Skeletal muscle tissue (tissue), 4 donors: ENCODE measurements around the gene TMEM247. TPM values are rescaled to one million over a fixed set of nuclear protein-coding genes. Genes with fewer than 3 reads are reported as not detected.

Source experiments
- H3K27ac ChIP-seq: one replicate; pipeline ENCODE4 v1.7.0; 2013; ENCODE audit warnings: mild to moderate bottlenecking, low read depth, low read length, inconsistent platforms
- H3K27me3 ChIP-seq, 3 donors: one replicate each; pipeline ENCODE4 v1.7.0; 2013; ENCODE audit warnings: low read length in 3 of 3; ENCODE audit not compliant: control insufficient read depth in 3 of 3, insufficient read depth in 3 of 3
- H3K36me3 ChIP-seq, 3 donors: one replicate each; pipeline ENCODE4 v1.7.0; 2013; ENCODE audit warnings: low read length in 3 of 3; ENCODE audit not compliant: control insufficient read depth in 3 of 3, insufficient read depth in 3 of 3
- H3K4me1 ChIP-seq, 3 donors: one replicate each; pipeline ENCODE4 v1.7.0; 2013; ENCODE audit warnings: low read length in 3 of 3, mild to moderate bottlenecking in 3 of 3; ENCODE audit not compliant: control insufficient read depth in 3 of 3, insufficient read depth in 3 of 3
- H3K4me3 ChIP-seq, 3 donors: one replicate each; pipeline ENCODE4 v1.7.0; 2013; ENCODE audit warnings: low read length in 3 of 3
- H3K9ac ChIP-seq, 3 donors: one replicate each; pipeline ENCODE4 v1.7.0; 2013; ENCODE audit warnings: low read length in 3 of 3, mild to moderate bottlenecking in 3 of 3, moderate library complexity in 2 of 3, low read depth in 1 of 3
- H3K9me3 ChIP-seq, 3 donors: one replicate each; pipeline ENCODE4 v1.7.0; 2013; ENCODE audit warnings: low read length in 3 of 3; ENCODE audit not compliant: control insufficient read depth in 3 of 3
- total RNA-seq: library from RNA; depleted of rRNA; stranded (reverse); fragments of >200 nt; gene quantifications from one replicate; pipeline ENCODE4 v1.2.3, GENCODE V29; 2014
- donor health status: Osteomylitis.

The TMEM247 gene
- total RNA-seq, 1 donor from 2014 or later: not detected

DNA sequence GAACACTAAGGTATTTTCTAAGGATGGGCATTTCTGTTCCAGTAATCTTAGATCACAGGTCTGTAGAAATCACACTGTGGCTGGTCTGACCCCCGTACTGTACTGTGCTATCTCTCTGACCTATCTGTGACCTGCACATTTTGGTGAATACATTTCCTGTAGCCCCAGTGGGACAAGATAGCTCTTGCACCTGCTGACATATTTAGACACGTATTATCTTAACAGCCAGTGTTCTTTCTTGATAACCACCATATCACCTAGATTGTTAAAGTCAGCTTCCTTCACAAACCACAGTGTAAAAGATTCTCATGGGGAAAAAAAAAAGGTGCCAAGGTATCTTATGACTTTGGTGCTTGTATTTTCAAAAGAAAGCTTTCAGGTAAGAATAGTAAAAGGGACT is 39.8 kb upstream of the TMEM247 start:
- Histone ChIP-seq H3K9me3 (no peaks in the 10 kb centered on the region), H3K36me3 (no peaks in the 10 kb centered on the region), H3K4me3 (no peak overlapping the region), H3K27ac (no peak overlapping the region), H3K4me1 (no peaks in the 10 kb centered on the region), H3K9ac (no peak overlapping the region), H3K27me3 (no peaks in the 10 kb centered on the region)

DNA sequence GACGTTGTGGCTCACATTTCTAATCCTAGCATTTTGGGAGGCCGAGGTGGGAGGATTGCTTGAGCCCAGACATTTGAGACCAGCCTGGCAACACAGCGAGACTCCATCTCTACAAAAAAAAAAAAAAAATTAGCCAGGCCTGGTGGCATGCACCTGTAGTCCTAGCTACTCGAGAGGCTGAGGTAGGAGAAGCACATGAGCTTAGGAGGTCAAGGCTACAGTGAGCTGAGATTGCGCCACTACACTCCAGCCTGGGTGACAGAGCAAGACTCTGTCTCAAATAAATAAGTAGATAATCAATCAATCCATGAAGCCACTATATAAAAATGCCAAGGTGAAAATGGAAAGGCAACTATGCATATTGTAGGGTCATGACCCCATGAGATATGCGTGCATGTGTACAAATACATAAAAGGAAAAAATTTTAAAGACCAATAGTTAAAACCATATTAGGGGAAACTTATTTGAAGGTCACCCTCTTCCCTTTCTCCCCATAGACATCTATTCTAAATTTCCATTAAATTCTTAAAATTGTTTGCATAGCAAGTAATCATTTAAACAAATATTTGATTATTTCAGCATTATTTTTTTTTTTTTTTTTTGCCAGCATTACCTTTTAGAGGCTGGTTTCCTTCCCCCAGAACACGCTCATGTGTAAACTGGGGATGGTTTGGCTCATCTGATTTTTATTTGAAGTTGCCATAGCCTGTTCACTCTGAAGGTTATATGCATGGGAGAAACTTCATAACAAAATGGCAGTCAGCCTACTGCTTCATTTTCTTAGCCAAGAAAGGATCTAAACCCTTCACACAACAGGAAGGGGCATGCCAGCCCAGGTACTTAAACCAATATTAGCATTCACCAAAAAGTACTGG is 37.3 kb upstream of the TMEM247 start:
- Histone ChIP-seq H3K27me3 (no peaks in the 10 kb centered on the region), H3K36me3 (no peaks in the 10 kb centered on the region), H3K4me1 (no peaks in the 10 kb centered on the region), H3K9me3 (no peaks in the 10 kb centered on the region), H3K4me3 (no peak overlapping the region), H3K27ac (no peak overlapping the region), H3K9ac (no peak overlapping the region)

GRCh38 chr2:46444732-46445131 is 34.6 kb upstream of the TMEM247 start:
- Histone ChIP-seq H3K36me3 (no peaks in the 10 kb centered on the region), H3K4me1 (no peaks in the 10 kb centered on the region), H3K27me3 (no peaks in the 10 kb centered on the region), H3K27ac (no peak overlapping the region), H3K4me3 (no peak overlapping the region), H3K9ac (no peak overlapping the region), H3K9me3 (no peaks in the 10 kb centered on the region)

DNA sequence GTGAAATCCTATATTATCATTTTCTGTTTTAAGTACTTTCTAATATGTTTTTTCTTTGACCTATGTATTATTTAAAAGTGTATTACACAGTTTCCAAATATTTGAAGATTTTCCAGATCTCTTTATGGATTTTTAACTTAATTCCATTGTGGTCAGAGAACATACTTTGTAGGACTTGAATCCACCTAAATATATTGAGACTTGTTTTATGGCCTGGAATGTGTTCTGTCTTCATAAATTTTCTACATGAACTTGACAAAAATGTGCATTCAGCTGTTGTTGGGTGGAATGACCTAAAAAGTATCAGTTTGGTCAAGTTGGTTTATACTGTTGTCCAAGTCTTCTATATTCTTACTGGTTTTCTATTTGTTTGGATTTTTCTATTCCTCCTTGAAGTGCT is 33.8 kb upstream of the TMEM247 start:
- no peak overlapping the region for H3K27ac ChIP-seq
- no peak overlapping the region for H3K9ac ChIP-seq
- H3K9me3 ChIP-seq: no peaks in the 10 kb centered on the region
- H3K36me3 ChIP-seq: no peaks in the 10 kb centered on the region
- H3K27me3 ChIP-seq: no peaks in the 10 kb centered on the region
- H3K4me1 ChIP-seq: no peaks in the 10 kb centered on the region
- no peak overlapping the region for H3K4me3 ChIP-seq

GRCh38 chr2:46446871-46447568 is 32.3 kb upstream of the TMEM247 start:
- Histone ChIP-seq H3K36me3 (no peaks in the 10 kb centered on the region), H3K9ac (no peak overlapping the region), H3K4me3 (no peak overlapping the region), H3K9me3 (no peaks in the 10 kb centered on the region), H3K27ac (no peak overlapping the region), H3K27me3 (no peaks in the 10 kb centered on the region), H3K4me1 (peaks cover 0 to 3% (median 0%) of the 10 kb centered on the region in 3 donors)

- Histone ChIP-seq H3K4me1 (peaks cover 0 to 3% (median 0%) of the 10 kb centered on the region in 3 donors), H3K27me3 (no peaks in the 10 kb centered on the region), H3K9ac (no peak overlapping the region), H3K36me3 (no peaks in the 10 kb centered on the region), H3K9me3 (no peaks in the 10 kb centered on the region), H3K27ac (no peak overlapping the region), H3K4me3 (no peak overlapping the region)
Observed at GRCh38 chr2:46447649-46448048, 31.7 kb upstream of the TMEM247 start.

- Histone ChIP-seq H3K4me3 (no peak overlapping the region), H3K9me3 (no peaks in the 10 kb centered on the region), H3K4me1 (peaks cover 0 to 3% (median 0%) of the 10 kb centered on the region in 3 donors), H3K27me3 (no peaks in the 10 kb centered on the region), H3K9ac (no peak overlapping the region), H3K36me3 (no peaks in the 10 kb centered on the region), H3K27ac (no peak overlapping the region)
Observed at GRCh38 chr2:46448111-46448510, 31.3 kb upstream of the TMEM247 start.

GRCh38 chr2:46448641-46449040 is 30.7 kb upstream of the TMEM247 start:
- H3K4me1 ChIP-seq: peaks cover 0 to 3% (median 0%) of the 10 kb centered on the region in 3 donors
- no peak overlapping the region for H3K4me3 ChIP-seq
- H3K36me3 ChIP-seq: no peaks in the 10 kb centered on the region
- no peaks in the 10 kb centered on the region for H3K9me3 ChIP-seq
- H3K9ac ChIP-seq: no peak overlapping the region
- no peak overlapping the region for H3K27ac ChIP-seq
- no peaks in the 10 kb centered on the region for H3K27me3 ChIP-seq

DNA sequence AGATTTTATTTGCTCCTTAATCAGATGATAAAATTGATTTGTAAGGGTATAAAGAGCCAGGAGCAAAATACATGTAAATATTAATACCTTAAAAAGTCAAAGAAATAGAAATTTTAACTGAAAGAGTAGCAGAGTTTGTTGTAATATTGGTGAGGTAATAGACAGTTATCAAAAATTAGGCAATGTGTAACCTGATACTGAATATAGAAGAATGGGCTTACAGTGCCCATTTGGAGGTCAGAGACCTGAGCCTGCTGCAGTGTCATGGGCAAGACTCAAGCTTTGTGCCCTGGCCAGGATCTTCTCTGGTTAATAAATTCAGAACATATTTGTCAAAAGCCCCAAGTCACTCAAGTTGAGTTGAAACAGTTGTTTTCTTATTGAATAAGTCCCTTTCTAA is 29.7 kb upstream of the TMEM247 start:
- H3K27me3 ChIP-seq: no peaks in the 10 kb centered on the region
- H3K27ac ChIP-seq: no peak overlapping the region
- no peaks in the 10 kb centered on the region for H3K36me3 ChIP-seq
- peaks cover 0 to 3% (median 0%) of the 10 kb centered on the region in 3 donors for H3K4me1 ChIP-seq
- H3K9ac ChIP-seq: no peak overlapping the region
- H3K4me3 ChIP-seq: no peak overlapping the region
- H3K9me3 ChIP-seq: no peaks in the 10 kb centered on the region

DNA sequence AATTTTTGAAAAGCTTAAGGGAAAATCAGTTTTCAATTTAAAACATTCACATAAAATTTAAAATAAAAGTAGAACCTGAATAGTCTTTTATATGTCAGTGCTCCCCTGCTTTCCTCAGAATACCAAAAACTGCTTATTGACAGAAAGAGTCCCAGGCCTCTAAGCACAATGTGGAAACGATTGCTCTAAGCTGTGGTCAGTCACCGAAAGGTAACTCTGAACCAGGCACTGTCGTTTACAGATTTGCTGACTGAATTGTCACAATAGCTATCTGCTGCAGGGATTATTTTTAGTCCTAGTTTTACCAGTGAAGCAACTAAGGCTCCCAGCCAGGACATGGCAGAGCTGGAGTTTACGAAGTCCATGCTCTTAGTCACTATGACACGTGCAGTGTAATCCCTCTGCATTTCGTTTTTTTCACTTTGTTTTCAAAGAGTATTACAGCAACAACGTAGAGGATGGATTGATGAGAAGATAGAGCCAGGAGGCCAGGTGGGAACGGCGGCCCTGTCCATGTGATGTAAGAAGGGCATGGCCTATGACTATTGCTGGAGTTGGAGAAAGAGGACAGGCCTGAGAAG is 28.1 kb upstream of the TMEM247 start:
- Histone ChIP-seq H3K36me3 (no peaks in the 10 kb centered on the region), H3K27me3 (no peaks in the 10 kb centered on the region), H3K4me3 (no peak overlapping the region), H3K4me1 (peaks cover 0 to 3% (median 0%) of the 10 kb centered on the region in 3 donors), H3K9ac (no peak overlapping the region), H3K27ac (no peak overlapping the region), H3K9me3 (no peaks in the 10 kb centered on the region)
